ENCODE results near the gene BNIP3.

DNA sequence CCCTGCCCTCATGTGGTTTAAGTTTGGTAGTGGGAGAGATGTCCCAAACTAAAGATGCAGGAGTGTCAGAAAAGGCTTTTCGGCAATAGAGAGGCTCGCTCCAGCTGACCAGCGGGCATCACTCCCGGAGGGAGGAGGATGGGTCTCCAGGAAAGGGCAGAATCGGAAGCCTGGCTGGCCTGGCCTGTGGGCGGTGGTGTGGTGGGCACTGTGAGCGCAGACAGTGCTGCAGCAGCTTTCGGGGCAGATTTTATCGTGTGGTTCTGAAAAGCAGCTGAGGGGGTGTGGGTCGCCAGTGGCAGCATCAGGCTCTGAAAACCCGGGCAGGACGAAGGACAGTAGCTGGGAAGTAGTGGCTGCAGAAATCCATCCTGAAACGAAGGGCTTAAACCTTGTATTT lies 12.8 kb downstream of the BNIP3 start:
- TF ChIP-seq, protein P1, sequence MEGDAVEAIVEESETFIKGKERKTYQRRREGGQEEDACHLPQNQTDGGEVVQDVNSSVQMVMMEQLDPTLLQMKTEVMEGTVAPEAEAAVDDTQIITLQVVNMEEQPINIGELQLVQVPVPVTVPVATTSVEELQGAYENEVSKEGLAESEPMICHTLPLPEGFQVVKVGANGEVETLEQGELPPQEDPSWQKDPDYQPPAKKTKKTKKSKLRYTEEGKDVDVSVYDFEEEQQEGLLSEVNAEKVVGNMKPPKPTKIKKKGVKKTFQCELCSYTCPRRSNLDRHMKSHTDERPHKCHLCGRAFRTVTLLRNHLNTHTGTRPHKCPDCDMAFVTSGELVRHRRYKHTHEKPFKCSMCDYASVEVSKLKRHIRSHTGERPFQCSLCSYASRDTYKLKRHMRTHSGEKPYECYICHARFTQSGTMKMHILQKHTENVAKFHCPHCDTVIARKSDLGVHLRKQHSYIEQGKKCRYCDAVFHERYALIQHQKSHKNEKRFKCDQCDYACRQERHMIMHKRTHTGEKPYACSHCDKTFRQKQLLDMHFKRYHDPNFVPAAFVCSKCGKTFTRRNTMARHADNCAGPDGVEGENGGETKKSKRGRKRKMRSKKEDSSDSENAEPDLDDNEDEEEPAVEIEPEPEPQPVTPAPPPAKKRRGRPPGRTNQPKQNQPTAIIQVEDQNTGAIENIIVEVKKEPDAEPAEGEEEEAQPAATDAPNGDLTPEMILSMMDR (IDR thresholded peaks at IDR 0.05; ENCODE audit: insufficient read depth, low read length, poor library complexity, severe bottlenecking), result no peak
- TF ChIP-seq EZH2phosphoT487 (conservative IDR thresholded peaks at IDR 0.05; ENCODE audit: low read length), result no peak
